HG03469 (cell line): Measurements from ENCODE around the gene RGS12.

Experiments used
- ATAC-seq: cut with Tn5 transposase; IDR thresholded peaks from one replicate; pipeline ENCODE4 v1.9.1; 2021; ENCODE audit warnings: mild to moderate bottlenecking, moderate library complexity, moderate number of reproducible peaks; ENCODE audit not compliant: unreplicated experiment

The RGS12 gene

GRCh38 chr4:3254302-3255131 lies 38.3 kb upstream of the RGS12 start:
- ATAC-seq: no peak

DNA sequence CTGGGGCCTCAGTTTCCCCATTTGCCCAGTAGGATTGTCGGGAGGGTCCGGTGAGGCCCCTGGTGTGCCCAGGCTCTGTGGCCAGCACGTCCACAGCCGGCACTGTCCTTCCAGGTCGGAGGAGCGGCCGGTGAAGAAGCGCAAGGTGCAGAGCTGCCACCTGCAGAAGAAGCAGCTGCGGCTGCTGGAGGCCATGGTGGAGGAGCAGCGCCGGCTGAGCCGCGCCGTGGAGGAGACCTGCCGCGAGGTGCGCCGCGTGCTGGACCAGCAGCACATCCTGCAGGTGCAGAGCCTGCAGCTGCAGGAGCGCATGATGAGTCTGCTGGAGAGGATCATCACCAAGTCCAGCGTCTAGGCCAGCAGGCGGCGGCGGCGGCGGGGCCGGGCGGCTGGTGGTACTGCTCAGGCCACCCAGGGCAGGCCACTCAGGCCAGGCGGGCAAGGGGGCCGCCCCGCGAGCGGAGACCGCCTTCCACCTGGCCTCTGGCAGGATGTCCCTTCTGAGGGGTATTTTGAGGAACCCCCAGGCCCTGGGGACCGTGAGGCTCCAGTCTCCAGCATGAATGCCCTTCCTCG lies 37.1 kb upstream of the RGS12 start:
- no peak for ATAC-seq

DNA sequence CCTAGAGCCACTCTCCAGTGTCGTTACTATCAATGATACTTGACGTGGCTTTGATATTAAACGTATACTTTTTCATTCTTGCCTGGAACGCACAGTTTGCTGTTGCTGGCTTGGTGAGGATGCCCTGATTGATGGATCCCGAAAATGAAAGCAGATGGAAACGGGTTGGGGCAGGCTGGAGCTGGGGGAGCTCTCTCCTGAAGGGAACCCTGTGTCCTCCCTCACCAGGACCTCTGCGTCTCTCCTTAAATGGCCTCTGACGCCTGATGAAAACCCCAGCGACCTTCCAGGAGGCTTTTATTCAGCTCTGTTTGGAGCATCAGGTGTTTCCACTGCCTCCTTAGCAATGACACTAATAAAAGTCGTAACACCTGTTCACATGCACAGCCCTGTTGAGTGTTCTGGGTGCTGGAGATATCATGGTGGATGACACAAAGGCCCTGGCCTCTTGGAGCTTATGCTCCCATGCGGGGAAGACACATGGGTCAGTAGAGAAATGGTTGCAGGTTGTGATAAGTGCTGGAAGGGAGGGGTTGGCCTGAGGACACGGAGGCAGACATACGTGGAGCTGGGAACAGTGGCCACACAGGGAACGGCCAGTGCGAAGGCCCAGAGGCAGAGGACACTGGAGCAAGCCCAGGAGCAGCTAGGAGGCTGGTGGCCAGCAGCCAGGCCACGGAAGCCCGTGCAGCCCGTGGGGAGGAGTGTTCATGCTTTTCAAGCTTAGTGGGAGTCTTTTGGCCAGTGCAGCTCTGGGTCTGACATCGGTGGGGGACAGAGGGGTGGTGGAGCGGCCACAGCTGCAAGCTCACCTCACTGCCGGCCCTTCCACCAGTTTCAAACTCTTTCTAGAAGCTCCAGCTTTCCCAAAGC lies 36.4 kb upstream of the RGS12 start:
- no peak for ATAC-seq

DNA sequence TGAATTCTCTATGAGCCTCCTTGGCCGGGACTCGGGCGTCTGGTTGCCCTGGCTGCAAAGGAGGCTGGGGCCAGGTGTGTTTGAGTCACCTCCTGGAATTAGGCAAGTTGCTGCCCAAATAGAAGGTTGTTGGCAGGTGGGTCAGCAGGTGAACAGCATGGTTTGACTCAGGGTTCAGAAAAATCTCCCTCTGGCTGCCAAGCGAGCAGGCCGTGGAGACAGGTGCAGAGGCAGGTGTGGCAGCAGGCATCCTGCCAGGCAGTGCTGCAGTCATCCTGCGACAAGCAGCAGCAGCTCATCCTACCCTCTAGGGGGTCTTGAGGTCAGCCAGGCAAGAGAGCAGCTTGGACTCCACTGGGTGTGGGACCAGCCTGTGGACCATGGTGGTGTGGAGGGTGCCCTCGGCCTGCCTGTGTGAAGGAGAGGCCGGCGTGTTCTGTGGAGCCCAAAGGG lies 35.7 kb upstream of the RGS12 start:
- no peak for ATAC-seq

DNA sequence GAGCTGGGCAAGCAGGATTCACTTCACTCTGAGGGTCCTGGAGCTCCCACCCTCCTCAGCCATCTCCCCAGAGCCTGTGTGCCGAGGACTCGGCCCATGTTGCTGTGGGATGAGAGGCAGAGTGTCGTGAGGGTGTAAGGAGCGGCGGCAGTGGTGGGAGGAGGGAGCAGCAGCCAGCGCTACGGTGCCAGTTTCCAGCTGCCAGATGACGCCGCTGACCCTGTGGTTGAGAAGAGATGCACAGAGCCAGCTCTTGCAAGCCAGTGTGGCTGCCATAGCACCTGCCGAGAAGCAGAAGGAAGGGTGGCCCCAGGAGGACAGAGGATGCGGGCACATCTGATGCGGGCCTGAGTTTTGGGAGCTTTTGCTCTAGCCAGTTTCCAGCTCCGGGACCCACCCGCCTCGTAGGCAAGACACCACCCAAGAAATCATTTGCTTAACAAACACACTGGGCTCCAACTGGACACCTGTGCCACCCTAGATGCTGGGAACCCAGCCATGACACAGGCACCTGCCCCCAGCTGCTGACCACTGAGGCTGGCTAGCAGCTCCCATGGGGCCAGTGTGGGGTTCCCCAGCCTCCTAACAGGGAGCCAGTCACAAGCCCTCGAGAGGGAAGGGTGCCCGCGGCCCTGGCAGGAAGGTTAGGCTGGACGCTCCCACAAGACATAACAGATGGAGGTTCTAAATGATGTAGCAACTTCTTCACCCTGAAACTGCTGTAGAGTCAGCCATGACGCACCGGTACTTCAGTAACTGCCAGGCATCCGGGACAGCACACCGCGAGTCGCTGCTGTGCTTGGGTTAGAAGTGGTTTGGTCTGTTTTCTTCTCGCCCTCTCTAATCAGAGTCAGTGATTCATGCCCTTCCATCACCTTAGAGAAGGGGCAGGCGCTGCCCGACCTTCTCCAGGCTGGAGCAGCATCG lies 35.0 kb upstream of the RGS12 start:
- no peak for ATAC-seq

GRCh38 chr4:3261411-3262207 lies 31.2 kb upstream of the RGS12 start:
- no peak for ATAC-seq

DNA sequence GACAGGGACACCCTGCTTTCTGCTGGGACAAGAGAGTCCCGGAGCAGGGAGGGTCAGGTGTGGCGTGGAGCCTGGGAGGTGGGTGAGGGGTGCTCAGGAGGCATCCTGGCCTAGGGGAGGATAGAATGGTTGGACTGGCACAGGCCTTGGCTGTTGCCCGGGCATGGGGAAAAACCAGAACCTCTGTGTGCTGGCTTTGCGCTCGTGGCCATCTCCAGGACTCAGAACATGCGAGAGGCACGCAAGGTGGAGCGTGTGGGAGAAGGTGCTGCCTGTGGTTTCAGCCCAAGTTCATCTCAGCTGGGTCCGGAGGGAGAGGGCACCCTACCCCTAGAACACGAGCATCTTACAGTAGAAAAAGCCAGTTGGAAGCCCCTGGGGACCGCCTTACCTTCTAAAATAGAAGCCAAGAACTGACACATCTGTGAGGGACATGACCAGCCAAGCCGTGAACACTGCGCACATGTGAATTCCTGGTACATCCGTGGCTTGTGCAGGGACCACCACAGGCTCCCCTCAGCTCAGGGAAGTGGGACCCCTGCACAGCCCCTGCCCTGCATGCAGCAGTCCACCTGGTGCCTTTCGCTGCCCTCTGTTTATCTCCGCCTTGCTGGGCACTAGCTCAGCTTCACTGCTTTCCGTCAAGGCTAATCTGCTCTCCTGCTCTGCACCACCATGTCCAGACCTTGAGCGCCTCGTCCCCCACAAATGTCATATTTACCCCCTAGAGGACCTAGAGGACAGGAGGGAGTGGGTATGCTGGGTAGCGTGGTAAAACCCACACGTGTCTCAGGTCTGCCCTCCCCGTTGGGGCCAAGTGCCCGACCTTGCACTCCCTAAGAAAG lies 30.4 kb upstream of the RGS12 start:
- ATAC-seq: no peak

DNA sequence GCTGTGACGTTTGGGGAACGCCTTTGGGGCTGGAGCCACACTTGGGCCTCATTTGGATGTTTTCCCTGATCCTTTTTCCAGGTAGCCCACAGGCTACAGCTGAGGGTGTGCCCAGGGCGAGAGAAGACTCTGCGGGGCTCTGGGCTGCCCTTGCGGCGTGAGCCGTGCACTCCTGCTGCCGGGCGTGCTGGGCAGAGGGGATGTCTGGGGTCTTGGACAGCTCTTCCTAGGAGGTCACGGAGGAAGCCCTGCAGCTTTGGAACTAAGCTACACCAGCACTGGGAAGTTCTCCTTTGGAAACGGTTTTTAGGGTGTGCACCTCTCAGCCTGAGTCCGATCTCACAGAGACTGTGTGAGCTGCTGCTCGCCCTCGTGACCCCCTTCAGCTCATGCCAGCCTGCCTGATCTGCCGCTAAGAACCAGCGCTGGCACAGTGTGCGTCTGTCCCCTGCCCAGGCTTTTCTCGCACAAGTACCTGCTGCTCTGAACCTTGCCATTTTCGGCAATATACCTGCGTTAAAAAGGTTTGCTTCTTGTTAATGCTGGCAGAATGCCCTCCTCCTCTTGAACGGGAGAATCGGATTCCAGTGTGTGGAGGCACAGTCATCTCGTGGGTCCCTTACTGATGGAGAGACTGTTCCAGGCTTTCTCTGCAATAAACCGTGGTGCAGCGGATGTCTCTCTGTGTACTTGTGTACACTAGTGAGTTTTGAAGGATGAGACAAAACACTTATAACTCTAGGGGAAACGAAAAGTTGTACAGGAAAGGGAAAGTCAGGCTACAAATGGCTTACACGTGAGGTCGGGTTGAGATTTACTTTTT lies 29.6 kb upstream of the RGS12 start:
- no peak for ATAC-seq

- ATAC-seq: no peak
These were observed 29.0 kb upstream of the RGS12 start for GRCh38 chr4:3263876-3264193.

DNA sequence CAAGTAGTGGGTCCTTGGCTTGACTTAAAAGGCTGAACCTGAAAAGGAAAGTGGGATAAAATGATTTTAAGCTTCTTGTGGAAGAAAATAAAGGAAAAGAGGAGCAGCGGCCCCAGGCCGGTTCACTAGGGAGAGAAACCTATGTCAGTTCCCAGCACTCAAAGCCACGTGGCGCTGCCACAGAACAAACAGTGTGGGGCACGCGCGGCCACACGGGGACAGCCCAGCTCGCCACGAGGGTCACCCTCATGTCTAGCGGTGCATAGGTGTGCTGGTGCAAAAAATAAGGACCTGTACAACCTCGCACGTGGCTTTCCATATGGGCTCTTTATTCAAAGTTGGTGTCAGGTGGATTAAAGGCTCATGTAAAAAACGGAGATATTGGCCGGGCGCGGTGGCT lies 26.7 kb upstream of the RGS12 start:
- no peak for ATAC-seq

GRCh38 chr4:3267576-3268394 lies 25.0 kb upstream of the RGS12 start:
- no peak for ATAC-seq

DNA sequence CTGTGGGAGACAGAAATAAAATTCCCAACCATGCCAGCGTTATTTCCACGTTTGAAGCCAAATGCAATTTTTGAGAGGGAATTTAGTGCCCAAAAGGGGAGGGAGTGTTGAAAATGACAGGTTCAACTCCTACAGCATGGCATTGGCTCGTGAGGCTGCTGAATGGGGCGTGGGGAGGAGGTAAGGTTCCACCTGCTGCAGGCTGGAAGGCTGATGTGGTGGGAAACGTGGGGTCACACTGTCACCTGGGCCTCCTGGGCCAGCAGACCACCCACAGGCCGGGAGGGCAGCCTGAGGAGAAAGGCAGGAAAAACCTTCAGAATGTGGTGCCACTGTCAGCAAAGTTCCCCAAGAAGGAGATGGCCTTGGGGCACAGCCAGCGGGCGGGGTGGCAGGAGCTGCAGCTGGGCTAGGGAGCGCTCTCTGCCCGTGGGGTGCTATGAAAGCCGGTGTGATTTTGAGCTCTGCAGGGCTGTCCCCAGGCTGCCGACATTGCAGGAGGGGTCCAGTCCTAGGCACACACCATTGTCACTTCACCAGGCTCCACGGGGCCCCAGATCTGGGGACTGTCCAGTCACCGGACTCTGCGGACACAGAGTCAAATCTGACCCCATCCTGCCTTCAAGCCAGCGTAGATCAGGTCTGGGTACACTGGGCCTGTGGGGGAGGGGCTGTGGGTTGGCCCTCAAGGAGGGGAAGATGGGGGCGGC lies 24.3 kb upstream of the RGS12 start:
- no peak for ATAC-seq

- no peak for ATAC-seq
These were observed 23.5 kb upstream of the RGS12 start for GRCh38 chr4:3269105-3269927.

- ATAC-seq: no peak
These were observed 22.7 kb upstream of the RGS12 start for GRCh38 chr4:3269991-3270611.

DNA sequence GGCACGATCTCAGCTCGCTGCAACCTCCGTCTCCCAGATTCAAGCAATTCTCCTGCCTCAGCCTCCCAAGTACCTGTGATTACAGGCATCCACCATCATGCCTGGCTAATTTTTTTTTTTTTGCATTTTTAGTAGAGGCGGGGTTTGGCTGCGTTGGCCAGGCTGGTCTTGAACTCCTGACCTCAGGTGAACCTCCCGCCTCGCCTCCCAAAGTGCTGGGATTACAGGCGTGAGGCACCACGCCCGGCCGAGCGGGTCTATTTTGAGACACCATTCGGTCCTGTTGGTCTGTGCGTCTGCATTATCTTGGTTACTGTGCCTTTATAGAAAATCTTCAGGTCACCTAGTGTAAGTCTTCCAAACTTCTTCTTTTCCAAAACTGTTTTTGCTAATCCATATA lies 21.7 kb upstream of the RGS12 start:
- no peak for ATAC-seq
